ENCODE measurements around the gene CNOT6.

DNA sequence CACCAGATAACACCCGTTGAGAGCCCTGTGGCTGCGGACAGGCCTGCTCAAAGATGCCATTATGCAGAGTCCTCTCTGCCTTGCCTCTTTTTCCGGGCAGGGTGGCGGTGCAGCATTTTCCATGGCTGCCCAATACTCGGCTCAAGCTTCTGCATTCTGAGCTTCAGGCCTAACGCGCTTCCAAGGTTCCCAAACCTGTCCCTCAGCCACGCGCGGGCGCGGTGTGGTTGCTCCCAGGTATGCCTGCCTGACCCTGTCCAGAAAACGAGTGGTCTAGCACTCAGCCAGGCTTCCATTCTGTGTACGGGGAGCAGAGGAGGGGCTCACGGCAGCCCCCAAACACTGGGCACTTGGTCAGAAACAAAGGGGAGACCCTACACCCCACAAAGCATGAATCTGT, 27.9 kb upstream of the CNOT6 start:
- no peak for TF ChIP-seq EZH2 (IDR thresholded peaks at IDR 0.05; ENCODE audit: low read depth)
- TF ChIP-seq CTCF (conservative IDR thresholded peaks at IDR 0.05), result no peak
